SU-DHL-6 (cell line): ENCODE measurements around the gene FAM184A.

Source experiments
- H2AFZ ChIP-seq: fragments of 200-600 bp; sonication (generic); 2 replicates; pipeline ENCODE4 v1.6.1; 2014; ENCODE audit warnings: low read depth, mild to moderate bottlenecking, moderate library complexity, mixed read lengths, antibody characterized with exemption, low read length; ENCODE audit not compliant: severe bottlenecking
- H3F3A ChIP-seq: fragments of 200-600 bp; shearing (Covaris generic); 2 replicates; pipeline ENCODE4 v1.6.0; 2016; ENCODE audit warnings: antibody characterized with exemption, mild to moderate bottlenecking; ENCODE audit not compliant: insufficient read depth
- H3K27ac ChIP-seq: fragments of 200-600 bp; sonication (generic); 2 replicates; pipeline ENCODE4 v1.5.1; 2016; ENCODE audit warnings: low read depth, mild to moderate bottlenecking, low read length, moderate library complexity, mixed read lengths
- H3K27me3 ChIP-seq: fragments of 200-600 bp; sonication (generic), shearing (Covaris generic); 2 replicates; pipeline ENCODE4 v1.6.0; 2014; ENCODE audit warnings: mild to moderate bottlenecking, low read length
- H3K36me3 ChIP-seq: fragments of 200-600 bp; sonication (generic); 2 replicates; pipeline ENCODE4 v1.6.1; 2014; ENCODE audit warnings: mild to moderate bottlenecking, low read length, mixed read lengths
- H3K4me2 ChIP-seq: fragments of 300-600, 200-600 bp; shearing (Covaris generic), sonication (generic); 2 replicates; pipeline ENCODE4 v1.6.0; 2014; ENCODE audit warnings: low read length, low read depth, mild to moderate bottlenecking; ENCODE audit not compliant: poor library complexity, severe bottlenecking
- H3K4me3 ChIP-seq: fragments of 200-600 bp; sonication (generic); 2 replicates; pipeline ENCODE4 v1.5.1; 2014; ENCODE audit warnings: antibody characterized with exemption, low read length, mild to moderate bottlenecking, mixed read lengths; ENCODE audit not compliant: insufficient read depth, poor library complexity, severe bottlenecking
- H3K79me2 ChIP-seq: fragments of 200-600 bp; sonication (generic); 2 replicates; pipeline ENCODE4 v1.6.1; 2014; ENCODE audit warnings: mild to moderate bottlenecking, low read length, moderate library complexity; ENCODE audit not compliant: insufficient read depth
- H3K9ac ChIP-seq: fragments of 200-600 bp; sonication (generic); 2 replicates; pipeline ENCODE4 v1.7.0; 2014; ENCODE audit warnings: mild to moderate bottlenecking, low read length
- H3K9me2 ChIP-seq: fragments of 200-600 bp; sonication (generic); replicated peaks from 2 replicates; pipeline ENCODE4 v1.6.1; 2014; ENCODE audit warnings: low read length; ENCODE audit not compliant: insufficient read depth
- H3K9me3 ChIP-seq: fragments of 200-600 bp; sonication (generic); 2 replicates; pipeline ENCODE4 v1.6.1; 2014; ENCODE audit warnings: low read length, mixed read lengths; ENCODE audit not compliant: insufficient read depth
- H4K20me1 ChIP-seq: fragments of 200-600 bp; sonication (generic); 2 replicates; pipeline ENCODE4 v1.6.1; 2014; ENCODE audit warnings: low read depth, mild to moderate bottlenecking, antibody characterized with exemption, low read length, moderate library complexity, mixed read lengths
- EZH2phosphoT487 ChIP-seq: fragments of 200-600 bp; sonication (generic), shearing (Covaris generic); conservative IDR thresholded peaks from 2 replicates; pipeline ENCODE4 v1.6.1; 2018; ENCODE audit warnings: mild to moderate bottlenecking, antibody characterized with exemption, low read length, moderate library complexity, mixed read lengths
- TF ChIP-seq, protein P1 (sequence below): fragments of 200-600 bp; sonication (generic); IDR thresholded peaks from one replicate; pipeline ENCODE4 v1.5.1; 2017; ENCODE audit warnings: antibody characterized with exemption, mild to moderate bottlenecking, low read length, moderate library complexity; ENCODE audit not compliant: insufficient read depth, poor library complexity, severe bottlenecking

Gene FAM184A

DNA sequence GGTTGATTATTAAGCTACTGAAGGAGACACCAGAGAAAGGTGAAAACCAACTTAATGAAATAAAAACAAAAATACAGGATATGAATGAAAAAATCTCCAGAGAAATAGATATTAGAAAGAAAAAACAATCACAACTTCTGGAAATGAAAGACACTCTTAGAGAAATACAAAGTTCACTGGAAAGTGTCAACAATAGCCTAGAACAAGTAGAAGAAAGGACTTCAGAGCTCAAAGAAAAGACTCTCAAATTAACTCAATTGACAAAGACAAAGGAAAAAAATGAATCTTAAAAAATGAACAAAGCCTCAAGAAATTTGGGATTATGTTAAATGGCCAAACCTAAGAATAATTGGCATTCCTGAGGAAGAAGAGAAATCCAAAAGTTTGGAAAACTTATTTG is 133.2 kb downstream of the FAM184A start:
- no peak overlapping the region for H3K9ac ChIP-seq
- H3K9me3 ChIP-seq: no peaks in the 10 kb centered on the region; the same call in 1 of the 2 replicates
- no peak for TF ChIP-seq EZH2phosphoT487
- TF ChIP-seq, protein P1, sequence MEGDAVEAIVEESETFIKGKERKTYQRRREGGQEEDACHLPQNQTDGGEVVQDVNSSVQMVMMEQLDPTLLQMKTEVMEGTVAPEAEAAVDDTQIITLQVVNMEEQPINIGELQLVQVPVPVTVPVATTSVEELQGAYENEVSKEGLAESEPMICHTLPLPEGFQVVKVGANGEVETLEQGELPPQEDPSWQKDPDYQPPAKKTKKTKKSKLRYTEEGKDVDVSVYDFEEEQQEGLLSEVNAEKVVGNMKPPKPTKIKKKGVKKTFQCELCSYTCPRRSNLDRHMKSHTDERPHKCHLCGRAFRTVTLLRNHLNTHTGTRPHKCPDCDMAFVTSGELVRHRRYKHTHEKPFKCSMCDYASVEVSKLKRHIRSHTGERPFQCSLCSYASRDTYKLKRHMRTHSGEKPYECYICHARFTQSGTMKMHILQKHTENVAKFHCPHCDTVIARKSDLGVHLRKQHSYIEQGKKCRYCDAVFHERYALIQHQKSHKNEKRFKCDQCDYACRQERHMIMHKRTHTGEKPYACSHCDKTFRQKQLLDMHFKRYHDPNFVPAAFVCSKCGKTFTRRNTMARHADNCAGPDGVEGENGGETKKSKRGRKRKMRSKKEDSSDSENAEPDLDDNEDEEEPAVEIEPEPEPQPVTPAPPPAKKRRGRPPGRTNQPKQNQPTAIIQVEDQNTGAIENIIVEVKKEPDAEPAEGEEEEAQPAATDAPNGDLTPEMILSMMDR: no peak
- no peak overlapping the region for H3K4me2 ChIP-seq
- H3F3A ChIP-seq: no peaks in the 10 kb centered on the region
- H3K79me2 ChIP-seq: no peaks in the 10 kb centered on the region
- H3K27me3 ChIP-seq: no peaks in the 10 kb centered on the region
- no peak overlapping the region for H3K4me3 ChIP-seq
- H3K9me2 ChIP-seq: no peaks in the 10 kb centered on the region
- H3K27ac ChIP-seq: no peak overlapping the region
- H2AFZ ChIP-seq: no peak overlapping the region
- H4K20me1 ChIP-seq: no peaks in the 10 kb centered on the region
- no peaks in the 10 kb centered on the region for H3K36me3 ChIP-seq

DNA sequence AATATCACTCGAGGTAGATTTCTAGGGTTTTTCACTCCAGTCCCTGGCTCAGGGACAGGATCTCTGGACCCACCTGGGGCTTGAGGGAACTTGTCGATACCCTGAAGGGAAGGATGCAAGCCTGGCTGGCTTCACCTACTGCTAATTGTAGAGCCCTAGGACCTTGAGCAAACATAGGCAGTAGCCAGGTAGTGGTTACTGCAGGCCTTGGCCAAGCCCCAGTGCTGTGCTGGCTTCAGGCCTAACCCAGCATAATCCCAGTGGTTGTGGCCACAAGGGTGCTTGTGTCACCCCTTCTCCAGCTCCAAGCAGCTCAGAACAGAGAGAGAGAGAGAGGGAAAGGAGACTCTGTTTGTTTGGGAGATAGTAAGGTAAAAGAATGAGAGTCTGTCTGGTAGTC is 137.7 kb downstream of the FAM184A start:
- Histone ChIP-seq H3K9ac (no peak overlapping the region), H3K9me2 (no peaks in the 10 kb centered on the region), H3K4me3 (no peak overlapping the region), H3K9me3 (no peaks in the 10 kb centered on the region; the same call in 1 of the 2 replicates), H2AFZ (no peak overlapping the region), H3F3A (no peaks in the 10 kb centered on the region), H4K20me1 (no peaks in the 10 kb centered on the region), H3K27ac (no peak overlapping the region), H3K79me2 (0 out of 2 replicates have a peak, but pooled peaks cover 7% of the 10 kb centered on the region), H3K27me3 (no peaks in the 10 kb centered on the region), H3K36me3 (no peaks in the 10 kb centered on the region), H3K4me2 (no peak overlapping the region)
- no peak for TF ChIP-seq EZH2phosphoT487
- TF ChIP-seq, protein P1: no peak

DNA sequence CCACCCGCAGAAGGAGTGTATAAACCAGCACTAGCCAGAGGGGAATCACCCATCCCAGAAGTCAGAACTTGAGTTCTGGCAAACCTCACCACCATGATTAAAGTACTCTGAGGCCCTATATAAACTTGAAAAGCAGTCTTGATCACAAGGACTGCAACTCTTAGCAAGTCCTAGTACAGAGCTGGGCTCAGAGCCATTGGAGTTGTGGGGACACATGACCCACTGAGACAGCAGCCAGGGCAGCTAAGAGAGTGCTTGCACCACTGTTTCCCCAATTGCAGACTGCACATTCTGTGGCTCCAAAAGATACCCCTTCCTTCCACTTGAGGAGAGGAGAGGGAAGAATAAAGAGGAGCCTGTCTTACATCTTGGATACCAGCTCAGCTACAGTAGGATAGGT is 138.8 kb downstream of the FAM184A start:
- Histone ChIP-seq H3K4me2 (no peak overlapping the region), H4K20me1 (no peaks in the 10 kb centered on the region), H2AFZ (no peak overlapping the region)

More for the DNA sequence above, 138.8 kb downstream of the FAM184A start:
- no peak overlapping the region for H3K27ac ChIP-seq
- no peaks in the 10 kb centered on the region for H3K27me3 ChIP-seq
- H3K36me3 ChIP-seq: no peaks in the 10 kb centered on the region
- no peak overlapping the region for H3K9ac ChIP-seq
- 0 out of 2 replicates have a peak, but pooled peaks cover 8% of the 10 kb centered on the region for H3K79me2 ChIP-seq
- no peak overlapping the region for H3K4me3 ChIP-seq
- H3K9me2 ChIP-seq: no peaks in the 10 kb centered on the region
- no peak for TF ChIP-seq EZH2phosphoT487
- TF ChIP-seq, protein P1: no peak
- no peaks in the 10 kb centered on the region; the same call in 1 of the 2 replicates for H3K9me3 ChIP-seq
- peaks cover 1% of the 10 kb centered on the region; the same call in 1 of the 2 replicates for H3F3A ChIP-seq
